Kidney (tissue), 14 donors: Measurements from ENCODE around the gene STOX2. TPM values are rescaled to one million over a fixed set of nuclear protein-coding genes. Genes with fewer than 3 reads are reported as not detected.
A peak's percentile ranks its signal among the peaks of the same experiment; 100 is the strongest.

Source experiments
- DNase-seq, 5 donors: peaks; one replicate each; pipeline ENCODE4 v3.0.0-alpha.2; 2013 to 2020
- FAIRE-seq: peaks from 2 replicates; lab custom pipeline; 2012; peaks lifted over from hg19 to GRCh38; lab: Jason Lieb, UNC
- H3K27ac ChIP-seq, 2 donors: one replicate each; pipeline ENCODE4 v1.7.0; 2013; ENCODE audit warnings: low read depth in 2 of 2, low read length in 2 of 2, inconsistent platforms in 1 of 2
- H3K27me3 ChIP-seq: one replicate; pipeline ENCODE4 v1.7.1; 2013; ENCODE audit warnings: low read length, inconsistent platforms; ENCODE audit not compliant: control insufficient read depth, insufficient read depth
- H3K36me3 ChIP-seq, 3 donors: one replicate each; pipeline versions ENCODE4 v1.7.0 to v1.7.1; 2013; ENCODE audit warnings: low read length in 3 of 3, control low read depth in 1 of 3, inconsistent platforms in 1 of 3; ENCODE audit not compliant: insufficient read depth in 3 of 3, control insufficient read depth in 2 of 3
- H3K4me1 ChIP-seq, 3 donors: one replicate each; pipeline versions ENCODE4 v1.7.0 to v1.7.1; 2013; ENCODE audit warnings: low read length in 3 of 3, inconsistent platforms in 1 of 3, low read depth in 1 of 3; ENCODE audit not compliant: control insufficient read depth in 2 of 3, insufficient read depth in 2 of 3
- H3K4me3 ChIP-seq, 3 donors: one replicate each; pipeline versions ENCODE4 v1.7.0 to v1.8.1; 2013; ENCODE audit warnings: low read length in 3 of 3, control low read depth in 1 of 3, inconsistent platforms in 1 of 3
- H3K9ac ChIP-seq, 3 donors: one replicate each; pipeline versions ENCODE4 v1.7.0 to v1.7.1; 2013; ENCODE audit warnings: low read length in 3 of 3, control low read depth in 1 of 3, inconsistent platforms in 1 of 3
- H3K9me3 ChIP-seq, 3 donors: one replicate each; pipeline versions ENCODE4 v1.7.0 to v1.7.1; 2013; ENCODE audit warnings: low read length in 3 of 3, control low read depth in 1 of 3, inconsistent platforms in 1 of 3; ENCODE audit not compliant: control insufficient read depth in 2 of 3, insufficient read depth in 1 of 3
- CTCF ChIP-seq: IDR thresholded peaks from 3 replicates; pipeline ENCODE4 v1.5.1; 2012; ENCODE audit warnings: mild to moderate bottlenecking, moderate library complexity, borderline replicate concordance; ENCODE audit not compliant: insufficient read depth; ENCODE audit errors: extremely low read depth
- intact Hi-C: fragments of 100-400 bp; cut with DNase I; formaldehyde crosslinking; loops from one replicate; pipeline ENCODE4 v1.11.1; 2022
- polyA plus RNA-seq: library from polyadenylated mRNA; stranded (reverse); fragments of 350-450 nt; fragmentation: Illumina TruSeq; extraction: RNeasy Lipid Tissue Mini Kit (QIAGEN cat#74804); gene quantifications from one replicate; pipeline ENCODE4 v1.2.3, GENCODE V29; 2014; ENCODE audit warnings: low read depth, low replicate concordance; ENCODE audit not compliant: insufficient read depth
- total RNA-seq: library from RNA; stranded (reverse); fragmentation: NEBNext Ultra II Directional; extraction: Animal tissue kit (Norgen Biotek cat#: 25700); gene quantifications from one replicate; pipeline ENCODE4 v1.2.1, GENCODE V29; 2021
- donor health status: control.
- donor health status: control.
- donor health status: control.
- donor health status: control.
- donor health status: control.
- donor health status: DM: yes; HTN: yes; CAD: no.
- donor health status: Normal renal cell carcinoma (clear cell type).

STOX2 gene
- total and polyA plus RNA-seq, 2 donors from 2014 or later: 0.69 to 31.8 TPM

GRCh38 chr4:183858011-183858615, 47.0 kb upstream of the STOX2 start:
- FAIRE-seq (no peak), DNase-seq (peak in 1 of 5 donors; percentile 45)
- H3K9me3 ChIP-seq: no peaks in the 10 kb centered on the region
- H3K27me3 ChIP-seq: no peaks in the 10 kb centered on the region
- H3K27ac ChIP-seq: no peak overlapping the region
- H3K4me1 ChIP-seq: no peaks in the 10 kb centered on the region
- no peak for TF ChIP-seq CTCF
- H3K4me3 ChIP-seq: no peak overlapping the region
- intact Hi-C loops: no loop called here
- no peak overlapping the region for H3K9ac ChIP-seq
- no peaks in the 10 kb centered on the region for H3K36me3 ChIP-seq

- Histone ChIP-seq H3K4me3 (no peak overlapping the region), H3K9ac (no peak overlapping the region), H3K36me3 (no peaks in the 10 kb centered on the region), H3K4me1 (no peaks in the 10 kb centered on the region), H3K9me3 (no peaks in the 10 kb centered on the region), H3K27me3 (no peaks in the 10 kb centered on the region), H3K27ac (no peak overlapping the region)
- intact Hi-C loops: no loop called here
- DNase-seq (no peak), FAIRE-seq (no peak)
- no peak for TF ChIP-seq CTCF
Measured at GRCh38 chr4:183860119-183860518, 45.0 kb upstream of the STOX2 start.

GRCh38 chr4:183860731-183861130, 44.4 kb upstream of the STOX2 start:
- DNase-seq (no peak), FAIRE-seq (no peak)
- H3K36me3 ChIP-seq: no peaks in the 10 kb centered on the region
- intact Hi-C loops: no loop called here
- no peaks in the 10 kb centered on the region for H3K4me1 ChIP-seq
- H3K27ac ChIP-seq: no peak overlapping the region
- TF ChIP-seq CTCF: no peak
- no peaks in the 10 kb centered on the region for H3K27me3 ChIP-seq
- H3K9me3 ChIP-seq: no peaks in the 10 kb centered on the region
- no peak overlapping the region for H3K9ac ChIP-seq
- no peak overlapping the region for H3K4me3 ChIP-seq

GRCh38 chr4:183861426-183861825, 43.7 kb upstream of the STOX2 start:
- H3K4me1 ChIP-seq: no peaks in the 10 kb centered on the region
- DNase-seq (no peak), FAIRE-seq (no peak)
- H3K4me3 ChIP-seq: no peak overlapping the region
- TF ChIP-seq CTCF: no peak
- no peaks in the 10 kb centered on the region for H3K27me3 ChIP-seq
- no peaks in the 10 kb centered on the region for H3K9me3 ChIP-seq
- H3K27ac ChIP-seq: no peak overlapping the region
- H3K9ac ChIP-seq: no peak overlapping the region
- intact Hi-C loops: no loop called here
- no peaks in the 10 kb centered on the region for H3K36me3 ChIP-seq
